Stimulated activated CD4-positive, alpha-beta T cell treated with anti-CD3 and anti-CD28 coated beads, Interleukin-2, amount 100 ng/mL, for 24 hours (primary cell): ENCODE data around the gene NEURL4.

Experiments
- DNase-seq, 2 donors: peaks; one replicate each; pipeline ENCODE4 v3.0.0-alpha.2; 2020

Gene NEURL4

GRCh38 chr17:7295230-7296180 is 33.6 kb downstream of the NEURL4 start:
- DNase-seq: no peak

DNA sequence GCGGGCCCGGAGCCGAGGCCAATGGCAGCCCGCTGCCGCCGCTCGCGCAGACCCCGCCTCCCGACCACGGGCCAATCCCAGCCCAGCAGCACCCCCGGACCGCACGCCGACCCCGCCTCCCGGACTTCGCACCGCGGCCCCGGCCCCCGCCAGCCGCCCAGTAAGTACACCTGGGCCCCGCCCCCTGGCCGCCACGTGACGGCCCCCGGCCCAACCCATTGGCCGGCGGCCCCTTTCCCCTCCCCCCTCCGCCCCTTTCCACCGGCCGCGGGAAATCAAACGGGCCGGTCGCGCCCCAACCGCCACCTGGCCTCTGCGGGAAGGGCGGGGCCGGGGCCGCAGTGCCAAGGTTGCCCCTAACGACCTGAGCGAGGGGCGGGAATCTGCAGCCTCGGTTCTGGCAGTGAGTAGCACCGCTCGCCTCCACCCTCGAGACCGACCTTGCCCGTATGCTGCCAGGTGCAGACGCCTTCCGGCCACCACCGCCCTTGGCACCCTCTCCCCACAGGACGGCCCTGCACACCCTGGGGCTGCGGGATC is 34.5 kb downstream of the NEURL4 start, which contains the start of gene YBX2:
Gene YBX2, minus strand, starts transcription at position 26 of the 540 bp plus-strand sequence. CDS start 139 bp downstream, outside the sequence.
- DNase-seq: peak; percentile 74 to 83

DNA sequence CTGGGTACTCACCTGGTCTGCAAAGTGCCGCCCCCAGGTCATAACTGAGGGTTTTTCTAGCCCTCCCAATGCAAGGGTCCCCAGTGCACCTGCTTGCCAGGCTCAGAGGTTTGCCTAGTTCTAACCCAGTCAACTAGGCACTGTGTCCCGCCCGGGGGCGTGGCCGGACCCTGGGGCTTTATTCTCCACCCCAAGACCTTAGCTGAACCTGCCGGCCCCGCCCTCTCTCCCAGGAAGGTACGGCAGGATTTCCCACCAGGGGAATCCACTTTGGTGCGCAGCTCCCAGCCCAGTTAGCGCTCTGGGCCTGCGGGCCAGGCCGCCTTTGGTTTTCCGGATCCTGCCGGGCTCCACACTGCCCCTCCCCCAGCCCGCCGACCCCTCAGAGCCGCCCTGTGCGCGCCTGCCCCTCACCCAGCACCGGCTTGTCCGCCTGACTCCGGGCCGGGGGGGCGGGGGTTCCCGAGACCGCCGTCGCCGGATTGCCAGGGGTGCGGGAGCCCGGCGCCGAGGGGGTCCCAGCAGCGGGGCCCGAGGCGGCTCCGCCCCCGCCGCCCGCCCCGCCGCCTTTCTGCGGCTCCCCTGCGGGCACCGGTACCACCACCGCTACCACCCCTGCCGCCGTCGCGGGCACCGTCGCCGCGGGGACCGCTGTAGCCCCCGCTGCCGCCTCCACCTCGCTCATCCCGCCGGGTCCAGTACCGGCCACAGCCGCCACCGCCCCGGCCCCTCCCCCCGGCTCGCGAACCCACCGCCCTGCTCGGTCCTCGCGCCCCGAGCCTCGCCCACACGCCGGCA is 35.1 kb downstream of the NEURL4 start:
- DNase-seq: peak in 1 of 2 donors; percentile 31

DNA sequence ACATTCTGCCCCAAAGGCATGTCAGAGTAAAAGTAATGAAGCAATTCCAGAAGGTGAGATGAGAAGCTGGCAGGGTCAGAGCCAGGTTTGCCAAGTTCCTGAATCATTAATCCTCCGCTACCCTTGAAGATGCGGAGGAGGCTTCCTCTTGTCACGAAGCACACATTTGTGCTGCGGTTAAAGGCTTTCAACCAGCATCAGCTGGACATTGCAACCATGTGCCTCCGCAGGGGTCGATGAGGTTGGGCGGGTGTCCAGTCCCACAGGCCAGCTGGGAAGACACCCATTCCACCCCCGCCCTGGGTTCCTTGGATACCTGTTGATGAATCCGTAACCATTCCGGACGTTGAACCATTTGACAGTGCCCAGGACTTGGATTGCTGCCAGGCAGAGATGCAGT is 36.0 kb downstream of the NEURL4 start:
- no peak for DNase-seq

GRCh38 chr17:7292729-7293128 is 36.4 kb downstream of the NEURL4 start:
- DNase-seq: no peak

- no peak for DNase-seq
These were observed 36.9 kb downstream of the NEURL4 start for GRCh38 chr17:7292194-7292593.

DNA sequence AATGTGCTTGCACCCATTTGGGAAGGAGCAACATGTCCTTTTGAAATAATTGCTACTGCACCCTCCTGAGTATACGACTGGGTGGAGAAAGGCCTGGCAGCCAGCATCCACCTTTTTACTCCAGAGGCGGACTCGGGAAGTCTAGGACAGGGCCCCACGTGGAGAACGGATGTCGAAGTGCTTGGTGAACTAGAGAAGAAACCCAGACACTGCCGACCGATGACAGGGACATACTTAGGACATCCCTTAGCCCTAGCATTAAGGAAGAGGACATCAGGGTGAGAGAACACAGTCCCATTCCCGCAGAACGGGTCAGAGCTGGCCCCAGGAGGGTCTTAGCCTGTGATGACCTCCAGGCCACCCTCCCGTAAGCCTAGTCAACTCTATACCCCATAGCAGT is 38.5 kb downstream of the NEURL4 start:
- DNase-seq: no peak

- no peak for DNase-seq
These were observed 39.0 kb downstream of the NEURL4 start for GRCh38 chr17:7290166-7290565.

- no peak for DNase-seq
These were observed 39.7 kb downstream of the NEURL4 start for GRCh38 chr17:7289256-7290032.

DNA sequence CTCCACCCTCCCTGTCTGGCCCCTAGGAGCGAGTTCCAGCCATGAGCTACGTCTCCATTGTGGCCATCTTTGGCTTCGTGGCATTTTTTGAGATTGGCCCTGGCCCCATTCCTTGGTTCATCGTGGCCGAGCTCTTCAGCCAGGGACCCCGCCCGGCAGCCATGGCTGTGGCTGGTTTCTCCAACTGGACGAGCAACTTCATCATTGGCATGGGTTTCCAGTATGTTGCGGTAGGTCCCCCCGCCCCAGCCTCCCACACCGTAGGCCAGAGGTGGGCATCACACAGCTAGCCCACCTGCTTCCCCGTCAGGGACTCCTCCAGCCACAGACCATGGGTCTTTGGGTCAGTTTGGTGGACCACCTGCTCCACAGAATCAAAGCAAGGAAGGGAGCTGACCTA is 43.5 kb downstream of the NEURL4 start:
- DNase-seq: no peak

- DNase-seq: no peak
These were observed 44.2 kb downstream of the NEURL4 start for GRCh38 chr17:7284911-7285310.

DNA sequence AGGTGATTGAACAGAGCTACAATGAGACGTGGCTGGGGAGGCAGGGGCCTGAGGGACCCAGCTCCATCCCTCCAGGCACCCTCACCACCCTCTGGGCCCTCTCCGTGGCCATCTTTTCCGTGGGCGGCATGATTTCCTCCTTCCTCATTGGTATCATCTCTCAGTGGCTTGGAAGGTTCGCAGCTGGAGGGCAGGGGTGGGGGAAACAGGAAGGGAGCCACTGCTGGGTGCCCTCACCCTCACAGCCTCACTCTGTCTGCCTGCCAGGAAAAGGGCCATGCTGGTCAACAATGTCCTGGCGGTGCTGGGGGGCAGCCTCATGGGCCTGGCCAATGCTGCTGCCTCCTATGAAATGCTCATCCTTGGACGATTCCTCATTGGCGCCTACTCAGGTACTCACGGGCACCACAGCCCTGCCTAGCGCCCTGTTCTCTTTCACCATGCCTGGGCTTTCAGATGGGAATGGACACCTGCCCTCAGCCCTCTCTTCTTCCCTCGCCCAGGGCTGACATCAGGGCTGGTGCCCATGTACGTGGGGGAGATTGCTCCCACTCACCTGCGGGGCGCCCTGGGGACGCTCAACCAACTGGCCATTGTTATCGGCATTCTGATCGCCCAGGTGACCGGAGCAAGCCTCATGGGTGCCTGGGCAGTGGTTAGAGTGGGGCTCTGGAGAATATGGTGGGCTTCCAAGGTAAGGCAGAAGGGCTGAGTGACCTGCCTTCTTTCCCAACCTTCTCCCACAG is 45.5 kb downstream of the NEURL4 start:
- DNase-seq: no peak

GRCh38 chr17:7282752-7283321 is 46.3 kb downstream of the NEURL4 start:
- DNase-seq: no peak

DNA sequence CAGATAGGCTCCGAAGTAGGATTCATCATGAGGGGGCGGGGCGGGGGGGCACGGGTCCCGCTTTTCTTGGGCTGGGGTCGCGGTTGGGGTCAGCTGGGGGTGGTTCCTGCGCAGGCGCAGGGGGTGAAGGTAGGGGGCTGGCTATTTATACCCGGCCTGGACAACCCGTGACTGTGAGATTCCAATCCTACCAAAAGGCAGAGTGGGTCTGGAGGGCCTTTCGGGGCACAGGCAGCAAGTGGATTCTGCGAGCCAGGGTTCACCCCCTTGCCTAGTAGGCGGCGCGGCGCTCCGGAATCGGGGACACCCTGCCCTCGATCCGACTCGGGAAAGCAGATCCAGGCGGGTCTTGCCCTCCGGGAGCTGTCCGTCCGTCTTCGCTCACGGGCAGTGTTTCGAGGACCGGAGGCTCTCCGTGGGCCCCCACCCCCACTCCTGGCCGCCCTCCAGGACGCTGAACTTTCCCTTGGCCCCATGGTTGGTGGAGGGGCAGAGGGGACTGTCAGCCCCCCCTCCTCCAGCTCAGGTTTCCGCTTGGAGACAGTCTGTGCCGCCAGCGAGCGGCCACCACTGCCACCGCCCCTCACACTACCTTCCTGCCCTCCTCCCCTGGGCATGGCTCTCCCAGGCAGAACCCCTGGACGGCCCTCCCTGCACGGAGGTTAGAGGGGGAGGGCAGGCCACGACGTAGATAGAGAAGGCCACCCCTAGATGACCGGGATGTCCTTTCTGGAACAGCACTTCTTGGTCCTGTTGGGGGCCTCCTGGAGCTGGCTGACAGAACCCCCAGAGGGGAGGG is 47.0 kb downstream of the NEURL4 start:
- DNase-seq: no peak

GRCh38 chr17:7281074-7281952 is 47.8 kb downstream of the NEURL4 start, which contains the start of gene SLC2A4:
Gene SLC2A4, plus strand, starts transcription at chr17:7281718. Its CDS starts 217 bp downstream, at chr17:7281935.
- peak; percentile 91 to 96 for DNase-seq

GRCh38 chr17:7280519-7281073 is 48.5 kb downstream of the NEURL4 start:
- peak; percentile 88 to 91 for DNase-seq

DNA sequence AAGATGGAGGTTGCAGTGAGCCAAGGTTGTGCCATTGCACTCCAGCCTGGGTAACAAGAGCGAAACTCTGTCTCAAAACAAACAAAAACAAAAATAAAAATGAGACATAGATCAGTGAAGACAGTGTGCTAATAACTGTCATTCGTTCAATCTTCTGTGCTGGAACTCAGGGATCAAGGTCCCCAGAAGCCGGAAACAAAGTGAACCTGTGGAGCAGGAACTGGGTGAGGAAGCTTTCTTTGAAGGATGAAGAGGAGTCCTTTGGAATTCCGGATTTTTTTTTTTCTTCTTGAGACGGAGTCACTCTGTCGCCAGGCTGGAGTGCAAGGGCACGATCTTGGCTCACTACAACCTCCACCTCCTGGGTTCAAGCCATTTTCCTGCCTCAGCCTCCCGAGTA is 49.7 kb downstream of the NEURL4 start:
- no peak for DNase-seq

DNA sequence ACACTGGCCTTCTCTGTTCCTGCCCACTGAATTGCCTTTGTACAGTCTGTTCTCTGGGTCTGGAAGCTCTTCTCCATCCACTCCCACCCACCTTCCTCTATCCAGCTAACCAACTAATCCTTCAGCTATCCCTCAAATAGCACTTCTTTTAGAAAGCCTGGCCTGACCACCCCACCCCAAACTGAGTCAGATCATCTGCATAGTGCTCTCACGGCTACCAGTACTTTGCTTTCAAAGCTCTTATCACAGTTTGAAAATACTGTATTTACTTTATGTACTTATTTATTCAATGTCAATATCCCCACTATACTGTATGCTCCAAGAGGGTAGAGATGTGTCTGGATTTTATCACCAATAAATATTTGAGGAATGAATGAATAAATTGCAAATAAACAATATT is 62.4 kb downstream of the NEURL4 start:
- DNase-seq: no peak
